SK-N-SH (cell line): ENCODE data around the gene ITGAL. TPM values are rescaled to one million over a fixed set of nuclear protein-coding genes. Genes with fewer than 3 reads are reported as not detected.

Experiments used
- CTCF ChIA-PET: fragments of 300-600, 350-600 bp; formaldehyde crosslinking; extraction: SDS; loops from one replicate; lab custom pipeline; 2021; lab: Yijun Ruan, JAX
- POLR2A ChIA-PET: fragments of 350-600 bp; sonication (Branson Sonifier 250); formaldehyde crosslinking; extraction: SDS; loops from one replicate; lab custom pipeline; 2020; ENCODE audit warnings: antibody characterized with exemption, inconsistent platforms; lab: Yijun Ruan, JAX
- DNase-seq: peaks from one replicate; pipeline ENCODE4 v3.0.0; 2012
- H2AFZ ChIP-seq: fragments of 200-600 bp; sonication (generic); 2 replicates; pipeline ENCODE4 v1.8.1; 2016; ENCODE audit warnings: antibody characterized with exemption, mild to moderate bottlenecking, low read depth
- H3F3A ChIP-seq: fragments of 200-600 bp; sonication (generic); replicated peaks from 2 replicates; pipeline ENCODE3; 2016; ENCODE audit warnings: antibody characterized with exemption, mild to moderate bottlenecking; ENCODE audit not compliant: insufficient read depth
- H3K27ac ChIP-seq, 2 experiments: fragments of 200-500 bp in 1 of 2; fragments of 200-600 bp in 1 of 2; sonication (Bioruptor generic) in 1 of 2; sonication (generic), shearing (Covaris generic) in 1 of 2; 2 replicates each; pipeline versions ENCODE4 v1.5.1 to v1.6.1; 2014 to 2016; ENCODE audit warnings: low read depth in 2 of 2, inconsistent platforms in 1 of 2, low read length in 1 of 2, mild to moderate bottlenecking in 1 of 2, mixed read lengths in 1 of 2
- H3K27me3 ChIP-seq: fragments of 200-600 bp; sonication (generic), shearing (Covaris generic); 2 replicates; pipeline ENCODE4 v1.6.1; 2016; ENCODE audit warnings: mixed run types; ENCODE audit not compliant: insufficient read depth
- H3K36me3 ChIP-seq, 2 experiments: fragments of 200-500 bp in 1 of 2; fragments of 200-600 bp in 1 of 2; sonication (Bioruptor generic) in 1 of 2; sonication (generic) in 1 of 2; replicated peaks in 1 of 2; 2 replicates each; pipeline versions ENCODE3 to v1.5.1; 2014 to 2016; ENCODE audit warnings: low read length in 1 of 2, mild to moderate bottlenecking in 1 of 2; ENCODE audit not compliant: insufficient read depth in 2 of 2, control insufficient read depth in 1 of 2
- H3K4me1 ChIP-seq, 2 experiments: fragments of 200-500 bp in 1 of 2; fragments of 200-600 bp in 1 of 2; sonication (Bioruptor generic) in 1 of 2; sonication (generic), shearing (Covaris generic) in 1 of 2; 2 replicates each; pipeline versions ENCODE4 v1.5.1 to v1.6.1; 2014 to 2016; ENCODE audit warnings: low read depth in 1 of 2, low read length in 1 of 2, mixed run types in 1 of 2; ENCODE audit not compliant: insufficient read depth in 2 of 2, control insufficient read depth in 1 of 2
- H3K4me2 ChIP-seq: fragments of 200-600 bp; sonication (generic), shearing (Covaris generic); 2 replicates; pipeline ENCODE4 v1.6.1; 2017; ENCODE audit warnings: mixed run types
- H3K4me3 ChIP-seq, 2 experiments: fragments of 200-500 bp in 1 of 2; fragments of 200-600 bp in 1 of 2; sonication (Bioruptor generic) in 1 of 2; sonication (generic), shearing (Covaris generic) in 1 of 2; 2 replicates each; pipeline versions ENCODE4 v1.5.1 to v1.8.1; 2014 to 2016; ENCODE audit warnings: low read depth in 2 of 2, inconsistent platforms in 1 of 2, low read length in 1 of 2, mild to moderate bottlenecking in 1 of 2, mixed read lengths in 1 of 2, moderate library complexity in 1 of 2
- H3K79me2 ChIP-seq: fragments of 200-600 bp; sonication (generic); 2 replicates; pipeline ENCODE4 v1.8.1; 2017; ENCODE audit warnings: mild to moderate bottlenecking; ENCODE audit not compliant: insufficient read depth
- H3K9ac ChIP-seq: fragments of 200-600 bp; sonication (generic); 2 replicates; pipeline ENCODE4 v1.6.1; 2017; ENCODE audit warnings: mixed run types
- H3K9me2 ChIP-seq: fragments of 200-600 bp; sonication (generic); 2 replicates; pipeline ENCODE4 v1.6.1; 2017; ENCODE audit warnings: mixed run types
- H3K9me3 ChIP-seq: fragments of 200-600 bp; sonication (generic); 2 replicates; pipeline ENCODE4 v1.6.1; 2017; ENCODE audit warnings: mixed run types, mild to moderate bottlenecking, moderate library complexity
- H4K20me1 ChIP-seq: fragments of 200-600 bp; sonication (generic); 2 replicates; pipeline ENCODE4 v1.6.1; 2017; ENCODE audit warnings: mild to moderate bottlenecking, mixed run types; ENCODE audit not compliant: insufficient read depth
- CHD2 ChIP-seq: fragments of 150-350 bp; IDR thresholded peaks from 2 replicates; pipeline ENCODE4 v1.6.1; 2018; ENCODE audit warnings: low read length; ENCODE audit not compliant: partially characterized antibody
- CTCF ChIP-seq: fragments of 200-600 bp; sonication (generic); IDR thresholded peaks from 2 replicates; pipeline ENCODE4 v1.6.1; 2017; ENCODE audit warnings: antibody characterized with exemption, mild to moderate bottlenecking, moderate library complexity
- FOXJ3 ChIP-seq: sonication (generic); formaldehyde crosslinking; IDR thresholded peaks from 2 replicates; pipeline ENCODE4 v1.5.1; 2020; ENCODE audit warnings: mild to moderate bottlenecking, missing genetic modification reagents
- GATA2 ChIP-seq: sonication (generic); formaldehyde crosslinking; IDR thresholded peaks from 2 replicates; pipeline ENCODE4 v1.5.0; 2020; ENCODE audit warnings: mild to moderate bottlenecking, missing genetic modification reagents
- IRF3 ChIP-seq: fragments of 150-350 bp; IDR thresholded peaks from 2 replicates; pipeline ENCODE4 v1.6.1; 2016; ENCODE audit warnings: mild to moderate bottlenecking, low read depth, low read length
- JUND ChIP-seq: IDR thresholded peaks from 2 replicates; pipeline ENCODE4 v1.4.0; 2012
- MAX ChIP-seq: IDR thresholded peaks from 2 replicates; pipeline ENCODE4 v1.4.0; 2012; ENCODE audit warnings: low read depth
- MEF2A ChIP-seq: IDR thresholded peaks from 2 replicates; pipeline ENCODE4 v1.4.0; 2012; ENCODE audit warnings: low read depth, borderline replicate concordance
- MXI1 ChIP-seq: IDR thresholded peaks from 2 replicates; pipeline ENCODE4 v1.6.1; 2012; ENCODE audit warnings: mild to moderate bottlenecking, low read depth, low read length, improper control_type of control experiment
- NFIC ChIP-seq: IDR thresholded peaks from 2 replicates; pipeline ENCODE4 v1.4.0; 2012; ENCODE audit warnings: borderline replicate concordance
- REST ChIP-seq: IDR thresholded peaks from 2 replicates; pipeline ENCODE4 v1.6.1; 2012; ENCODE audit warnings: mild to moderate bottlenecking, low read depth, low read length, moderate library complexity
- RFX5 ChIP-seq: IDR thresholded peaks from 2 replicates; pipeline ENCODE4 v1.6.1; 2012; ENCODE audit warnings: mild to moderate bottlenecking, improper control_type of control experiment, low read length
- SIN3A ChIP-seq: IDR thresholded peaks from 2 replicates; pipeline ENCODE4 v1.6.1; 2012; ENCODE audit warnings: low read depth, mild to moderate bottlenecking, low read length, moderate library complexity, borderline replicate concordance
- SMC3 ChIP-seq: IDR thresholded peaks from 2 replicates; pipeline ENCODE4 v1.6.1; 2012; ENCODE audit warnings: low read depth, low read length, improper control_type of control experiment
- TAF1 ChIP-seq: IDR thresholded peaks from 2 replicates; pipeline ENCODE4 v1.6.1; 2012; ENCODE audit warnings: low read depth, mild to moderate bottlenecking, low read length, moderate library complexity, borderline replicate concordance
- USF2 ChIP-seq: fragments of 150-350 bp; IDR thresholded peaks from 2 replicates; pipeline ENCODE4 v1.6.1; 2017; ENCODE audit warnings: antibody characterized with exemption, low read length, low read depth, borderline replicate concordance
- WGBS: methylation state at CpG from one replicate; pipeline ENCODE4 v1.1.6; 2017; ENCODE audit warnings: low lambda C conversion rate; 5-methylcytosine and 5-hydroxymethylcytosine counted together
- polyA plus RNA-seq, 3 experiments: library from polyadenylated mRNA; depleted of rRNA; stranded (reverse); fragments of >200 nt; gene quantifications; 2 replicates each; pipeline ENCODE4 v1.2.3, GENCODE V29; 2012

Gene ITGAL
- polyA plus RNA-seq, 1 of the 3 experiments (the other 2 are of a cell fraction), result 0.12 TPM

GRCh38 chr16:30488764-30489605 is 16.4 kb downstream of the ITGAL start (continued):
- TF ChIP-seq REST, result no peak

GRCh38 chr16:30490210-30490609 is 17.7 kb downstream of the ITGAL start:
- Histone ChIP-seq H2AFZ (no peak overlapping the region), H3K4me1 (no peaks in the 10 kb centered on the region), H3K4me3 (no peak overlapping the region), H4K20me1 (no peaks in the 10 kb centered on the region), H3K9ac (no peak overlapping the region), H3K27ac (no peak overlapping the region), H3K9me3 (no peaks in the 10 kb centered on the region), H3F3A (peaks cover 2% of the 10 kb centered on the region), H3K4me2 (no peak overlapping the region), H3K79me2 (no peaks in the 10 kb centered on the region), H3K27me3 (no peaks in the 10 kb centered on the region), H3K36me3 (no peaks in the 10 kb centered on the region), H3K9me2 (no peaks in the 10 kb centered on the region)
- ChIA-PET CTCF (interaction anchor here (0.7 kb wide), 1 partner anchor 33 kb away, joined by 3 read pairs; no protein-coding TSS in a partner anchor), POLR2A (no interaction called here)
- no peak for TF ChIP-seq SIN3A
- no peak for TF ChIP-seq IRF3
- TF ChIP-seq SMC3, result no peak
- TF ChIP-seq MAX, result no peak
- no peak for TF ChIP-seq TAF1
- TF ChIP-seq MXI1, result no peak
- TF ChIP-seq RFX5, result no peak
- no peak for TF ChIP-seq JUND
- TF ChIP-seq CTCF, result no peak
- TF ChIP-seq USF2, result no peak
- TF ChIP-seq GATA2 (CRISPR knock-in tag), result no peak
- TF ChIP-seq MEF2A, result no peak
- no peak for TF ChIP-seq REST
- TF ChIP-seq NFIC, result no peak
- TF ChIP-seq CHD2, result no peak
- no peak for TF ChIP-seq FOXJ3 (CRISPR knock-in tag)
- no peak for DNase-seq
- 89% methylated on average over 6 of the region's 6 CpGs for WGBS
